A204.1 (cell line): ENCODE measurements around the gene DIAPH3.
A peak's percentile ranks its signal among the peaks of the same experiment; 100 is the strongest.

ENCODE experiments used
- FAIRE-seq: peaks from 2 replicates; lab custom pipeline; 2012; peaks lifted over from hg19 to GRCh38; lab: Jason Lieb, UNC

DIAPH3 gene

GRCh38 chr13:60016229-60016628 is 147.5 kb downstream of the DIAPH3 start:
- no peak for FAIRE-seq

- no peak for FAIRE-seq
These were observed 150.6 kb downstream of the DIAPH3 start for GRCh38 chr13:60013166-60013565.

- FAIRE-seq: no peak
These were observed 151.2 kb downstream of the DIAPH3 start for GRCh38 chr13:60012488-60012887.

GRCh38 chr13:60009300-60010253 is 154.2 kb downstream of the DIAPH3 start:
- FAIRE-seq: peak; percentile 71

- no peak for FAIRE-seq
These were observed 161.8 kb downstream of the DIAPH3 start for GRCh38 chr13:60001889-60002288.

- no peak for FAIRE-seq
These were observed 162.8 kb downstream of the DIAPH3 start for GRCh38 chr13:60000976-60001375.

GRCh38 chr13:60000081-60000480 is 163.6 kb downstream of the DIAPH3 start:
- no peak for FAIRE-seq

GRCh38 chr13:59997976-59998375 is 165.8 kb downstream of the DIAPH3 start:
- FAIRE-seq: no peak

- FAIRE-seq: no peak
These were observed 167.2 kb downstream of the DIAPH3 start for GRCh38 chr13:59996461-59996980.

GRCh38 chr13:59991395-59991794 is 172.3 kb downstream of the DIAPH3 start:
- no peak for FAIRE-seq

- no peak for FAIRE-seq
These were observed 180.9 kb downstream of the DIAPH3 start for GRCh38 chr13:59982631-59983382.

GRCh38 chr13:59979589-59979988 is 184.1 kb downstream of the DIAPH3 start:
- FAIRE-seq: no peak

- no peak for FAIRE-seq
These were observed 184.9 kb downstream of the DIAPH3 start for GRCh38 chr13:59978862-59979261.

GRCh38 chr13:59976856-59977255 is 186.9 kb downstream of the DIAPH3 start:
- no peak for FAIRE-seq

- no peak for FAIRE-seq
These were observed 187.8 kb downstream of the DIAPH3 start for GRCh38 chr13:59975807-59976435.

GRCh38 chr13:59970847-59971246 is 192.9 kb downstream of the DIAPH3 start:
- FAIRE-seq: no peak

GRCh38 chr13:59963827-59964226 is 199.9 kb downstream of the DIAPH3 start:
- FAIRE-seq: no peak

GRCh38 chr13:59963383-59963782 is 200.3 kb downstream of the DIAPH3 start:
- peak; percentile 66 for FAIRE-seq

GRCh38 chr13:59962343-59962742 is 201.4 kb downstream of the DIAPH3 start:
- no peak for FAIRE-seq

GRCh38 chr13:59960683-59961082 is 203.0 kb downstream of the DIAPH3 start:
- peak; percentile 64 for FAIRE-seq

- peak; percentile 25 for FAIRE-seq
These were observed 206.3 kb downstream of the DIAPH3 start for GRCh38 chr13:59957438-59957837.

GRCh38 chr13:59954601-59955000 is 209.1 kb downstream of the DIAPH3 start:
- FAIRE-seq: no peak

GRCh38 chr13:59951011-59951410 is 212.7 kb downstream of the DIAPH3 start:
- no peak for FAIRE-seq
